Bronchial epithelial cell (primary cell): ENCODE measurements around the gene SHISA8. TPM values are rescaled to one million over a fixed set of nuclear protein-coding genes. Genes with fewer than 3 reads are reported as not detected.
A peak's percentile ranks its signal among the peaks of the same experiment; 100 is the strongest.

Source experiments
- DNase-seq: peaks from one replicate; pipeline ENCODE4 v3.0.0-alpha.2; 2010; ENCODE audit warnings: low read depth
- FAIRE-seq: peaks from 2 replicates; lab custom pipeline; 2011; peaks lifted over from hg19 to GRCh38; lab: Jason Lieb, UNC
- H3K27me3 ChIP-seq: 2 replicates; pipeline ENCODE4 v1.5.1; 2011; ENCODE audit warnings: low read length; ENCODE audit not compliant: control insufficient read depth, insufficient read depth
- H3K36me3 ChIP-seq: 2 replicates; pipeline ENCODE4 v1.5.1; 2011; ENCODE audit warnings: low read length; ENCODE audit not compliant: control insufficient read depth, insufficient read depth
- H3K4me3 ChIP-seq: 2 replicates; pipeline ENCODE4 v1.5.1; 2011; ENCODE audit warnings: mild to moderate bottlenecking, low read depth, low read length, control low read depth
- total RNA-seq: library from RNA; depleted of rRNA; stranded (reverse); fragments of >200 nt; gene quantifications from 2 replicates; pipeline ENCODE4 v1.2.1, GENCODE V29; 2014
- TF ChIP-seq, protein P1 (sequence below): IDR thresholded peaks from 2 replicates; pipeline ENCODE4 v1.5.1; 2011; ENCODE audit warnings: mild to moderate bottlenecking, moderate library complexity, low read length, control low read depth, inconsistent platforms; ENCODE audit not compliant: insufficient read depth, severe bottlenecking

The SHISA8 gene
- total RNA-seq, 1 donor from 2014 or later: not detected

- TF ChIP-seq, protein P1, sequence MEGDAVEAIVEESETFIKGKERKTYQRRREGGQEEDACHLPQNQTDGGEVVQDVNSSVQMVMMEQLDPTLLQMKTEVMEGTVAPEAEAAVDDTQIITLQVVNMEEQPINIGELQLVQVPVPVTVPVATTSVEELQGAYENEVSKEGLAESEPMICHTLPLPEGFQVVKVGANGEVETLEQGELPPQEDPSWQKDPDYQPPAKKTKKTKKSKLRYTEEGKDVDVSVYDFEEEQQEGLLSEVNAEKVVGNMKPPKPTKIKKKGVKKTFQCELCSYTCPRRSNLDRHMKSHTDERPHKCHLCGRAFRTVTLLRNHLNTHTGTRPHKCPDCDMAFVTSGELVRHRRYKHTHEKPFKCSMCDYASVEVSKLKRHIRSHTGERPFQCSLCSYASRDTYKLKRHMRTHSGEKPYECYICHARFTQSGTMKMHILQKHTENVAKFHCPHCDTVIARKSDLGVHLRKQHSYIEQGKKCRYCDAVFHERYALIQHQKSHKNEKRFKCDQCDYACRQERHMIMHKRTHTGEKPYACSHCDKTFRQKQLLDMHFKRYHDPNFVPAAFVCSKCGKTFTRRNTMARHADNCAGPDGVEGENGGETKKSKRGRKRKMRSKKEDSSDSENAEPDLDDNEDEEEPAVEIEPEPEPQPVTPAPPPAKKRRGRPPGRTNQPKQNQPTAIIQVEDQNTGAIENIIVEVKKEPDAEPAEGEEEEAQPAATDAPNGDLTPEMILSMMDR: no peak
- FAIRE-seq (no peak), DNase-seq (no peak)
- no peak overlapping the region for H3K4me3 ChIP-seq
- no peaks in the 10 kb centered on the region for H3K27me3 ChIP-seq
- H3K36me3 ChIP-seq: peaks cover 58% of the 10 kb centered on the region
Measured at GRCh38 chr22:41899110-41899509, 15.8 kb downstream of the SHISA8 start.

- DNase-seq: no peak
- no peak overlapping the region for H3K4me3 ChIP-seq
- TF ChIP-seq, protein P1: no peak
- H3K36me3 ChIP-seq: peaks cover 59% of the 10 kb centered on the region
- no peak for FAIRE-seq
- H3K27me3 ChIP-seq: no peaks in the 10 kb centered on the region
Measured at GRCh38 chr22:41898645-41899044, 16.2 kb downstream of the SHISA8 start.

DNA sequence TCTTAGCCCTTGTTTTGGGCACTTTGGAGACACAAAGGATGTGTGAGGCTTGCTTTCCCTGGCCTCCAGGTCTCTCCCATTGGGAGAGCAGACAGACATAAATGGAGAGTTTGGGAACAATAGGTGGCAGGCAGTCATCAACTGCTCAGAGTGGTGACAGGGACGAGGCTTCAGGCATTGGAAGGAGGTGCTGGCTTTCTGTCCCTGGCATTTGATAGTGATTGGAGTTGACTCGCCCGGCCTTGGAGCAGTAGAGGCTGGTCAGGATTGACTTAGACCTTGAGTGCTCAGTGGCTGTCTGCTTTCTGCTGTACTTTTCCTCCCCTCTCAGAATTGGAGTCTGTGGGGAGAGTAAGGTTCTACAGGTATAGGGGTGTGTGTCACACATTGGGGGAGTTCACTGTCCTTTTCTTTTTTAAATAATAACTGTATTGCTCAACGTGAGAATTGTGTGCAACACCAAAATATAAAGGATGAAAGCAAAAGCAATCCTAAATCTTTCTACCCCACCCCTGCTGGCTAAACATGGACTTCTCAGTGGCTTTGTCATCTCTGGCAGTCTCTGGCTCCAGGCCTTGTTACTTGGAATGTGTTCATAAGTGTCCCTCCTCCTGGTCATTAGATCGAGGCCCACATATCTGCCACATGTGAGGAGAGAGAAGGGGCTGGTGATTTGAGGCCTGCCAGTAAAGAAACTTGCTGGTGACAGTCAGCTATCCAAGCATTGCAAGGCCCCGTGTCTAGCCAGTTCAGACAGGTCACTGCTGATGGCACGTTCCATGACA is 21.1 kb downstream of the SHISA8 start:
- Histone ChIP-seq H3K4me3 (no peak overlapping the region), H3K27me3 (no peaks in the 10 kb centered on the region), H3K36me3 (peaks cover 56% of the 10 kb centered on the region)
- DNase-seq (no peak), FAIRE-seq (no peak)
- TF ChIP-seq, protein P1: no peak

- FAIRE-seq: no peak
- TF ChIP-seq, protein P1: no peak
Measured at GRCh38 chr22:41892721-41893120, 22.2 kb downstream of the SHISA8 start.

GRCh38 chr22:41891407-41891806 is 23.5 kb downstream of the SHISA8 start:
- no peak overlapping the region for H3K4me3 ChIP-seq
- DNase-seq (no peak), FAIRE-seq (peak; percentile 77)
- TF ChIP-seq, protein P1: no peak
- H3K36me3 ChIP-seq: peaks cover 46% of the 10 kb centered on the region
- no peaks in the 10 kb centered on the region for H3K27me3 ChIP-seq

More at GRCh38 chr22:41892721-41893120, 22.2 kb downstream of the SHISA8 start:
- Histone ChIP-seq H3K36me3 (peaks cover 54% of the 10 kb centered on the region), H3K27me3 (no peaks in the 10 kb centered on the region), H3K4me3 (no peak overlapping the region)
- DNase-seq: no peak
